Forelimb muscle (tissue), 1 donor: ENCODE results near the gene RERE. TPM values are rescaled to one million over a fixed set of nuclear protein-coding genes. Genes with fewer than 3 reads are reported as not detected.
"Not testable (repeated sequence)": the region's sequence is repeated elsewhere in the genome, so short reads cannot be mapped to it uniquely, and the experiment has no call there.

Source experiments
- DNase-seq: peaks from one replicate; pipeline ENCODE4 v3.0.0-alpha.2; 2013; ENCODE audit warnings: low read depth
- polyA plus RNA-seq: library from polyadenylated mRNA; unstranded; fragments of 120-200 nt; gene quantifications from one replicate; pipeline ENCODE4 v1.2.1, GENCODE V29; 2013; ENCODE audit not compliant: insufficient read length

Gene RERE
- polyA plus RNA-seq, 1 donor, result 72.2 TPM

- DNase-seq, result no peak
Observed at GRCh38 chr1:8604041-8604945, 213.1 kb downstream of the RERE start.

GRCh38 chr1:8603220-8603616 lies 214.2 kb downstream of the RERE start:
- no peak for DNase-seq

- DNase-seq, result no peak
Observed at GRCh38 chr1:8602471-8603219, 214.8 kb downstream of the RERE start.

- DNase-seq, result no peak
Observed at GRCh38 chr1:8600336-8600735, 217.1 kb downstream of the RERE start.

GRCh38 chr1:8599646-8600212 lies 217.7 kb downstream of the RERE start:
- no peak for DNase-seq

- DNase-seq, result no peak
Observed at GRCh38 chr1:8598783-8599182, 218.7 kb downstream of the RERE start.

GRCh38 chr1:8598060-8598724 lies 219.2 kb downstream of the RERE start:
- peak; percentile 39 for DNase-seq

GRCh38 chr1:8597455-8597854 lies 220.0 kb downstream of the RERE start:
- DNase-seq, result no peak

- no peak for DNase-seq
Observed at GRCh38 chr1:8595941-8596340, 221.5 kb downstream of the RERE start.

- DNase-seq, result no peak
Observed at GRCh38 chr1:8595332-8595731, 222.1 kb downstream of the RERE start.

GRCh38 chr1:8593292-8593691 lies 224.1 kb downstream of the RERE start:
- DNase-seq, result not testable (repeated sequence)

GRCh38 chr1:8591569-8591968 lies 225.9 kb downstream of the RERE start:
- DNase-seq, result no peak

- DNase-seq, result peak; percentile 39
Observed at GRCh38 chr1:8590721-8591351, 226.6 kb downstream of the RERE start.

GRCh38 chr1:8589571-8589970 lies 227.9 kb downstream of the RERE start:
- DNase-seq, result no peak

- DNase-seq, result no peak
Observed at GRCh38 chr1:8587784-8588183, 229.7 kb downstream of the RERE start.

GRCh38 chr1:8586438-8586837 lies 231.0 kb downstream of the RERE start:
- no peak for DNase-seq

GRCh38 chr1:8584316-8584715 lies 233.1 kb downstream of the RERE start:
- no peak for DNase-seq

- DNase-seq, result no peak
Observed at GRCh38 chr1:8583031-8583430, 234.4 kb downstream of the RERE start.

- DNase-seq, result no peak
Observed at GRCh38 chr1:8580566-8580965, 236.9 kb downstream of the RERE start.

- DNase-seq, result no peak
Observed at GRCh38 chr1:8578936-8579335, 238.5 kb downstream of the RERE start.

GRCh38 chr1:8578132-8578877 lies 239.1 kb downstream of the RERE start:
- no peak for DNase-seq
